ENCODE measurements around the gene MYL5. TPM values are rescaled to one million over a fixed set of nuclear protein-coding genes. Genes with fewer than 3 reads are reported as not detected.

The MYL5 gene
- total RNA-seq, 6 donors from 2014 or later: 4.7 to 25.1 (median 17.1) TPM

- Histone ChIP-seq H3K4me1 (peaks cover 0 to 35% (median 0%) of the 10 kb centered on the region in 4 donors), H3K36me3 (peaks cover 0 to 8% (median 0%) of the 10 kb centered on the region in 4 donors), H3K4me3 (no peak overlapping the region), H3K27ac (no peak overlapping the region), H3K9me3 (no peaks in the 10 kb centered on the region), H3K27me3 (no peaks in the 10 kb centered on the region)
- DNase-seq (no peak), ATAC-seq (ENCODE audit: low FRiP score in 2 of 2) (no peak)
- 89 to 93% methylated on average over 10 to 18 of the region's 18 CpGs for WGBS, 2 donors
- TF ChIP-seq POLR2A (IDR thresholded peaks at IDR 0.05) (no peak), POLR2AphosphoS5 (IDR thresholded peaks at IDR 0.05) (no peak), EP300 (IDR thresholded peaks at IDR 0.05) (no peak), CTCF (IDR thresholded peaks at IDR 0.05) (no peak)
Measured at GRCh38 chr4:714087-714486, 39.7 kb downstream of the MYL5 start.

GRCh38 chr4:717601-718320 is 43.4 kb downstream of the MYL5 start:
- Histone ChIP-seq H3K36me3 (peaks cover 0 to 9% (median under 1%) of the 10 kb centered on the region in 4 donors), H3K27me3 (no peaks in the 10 kb centered on the region), H3K27ac (no peak overlapping the region), H3K4me1 (peaks cover 12 to 38% (median 14%) of the 10 kb centered on the region in 4 donors), H3K4me3 (no peak overlapping the region), H3K9me3 (no peaks in the 10 kb centered on the region)
- WGBS, 2 donors: 85 to 86% methylated on average over 15 to 34 of the region's 34 CpGs
- ATAC-seq (ENCODE audit: low FRiP score in 2 of 2) (no peak), DNase-seq (no peak)
- no peak for TF ChIP-seq POLR2A (IDR thresholded peaks at IDR 0.05)
- no peak for TF ChIP-seq POLR2AphosphoS5 (IDR thresholded peaks at IDR 0.05)
- TF ChIP-seq CTCF (IDR thresholded peaks at IDR 0.05): no peak
- no peak for TF ChIP-seq EP300 (IDR thresholded peaks at IDR 0.05)

- Histone ChIP-seq H3K9me3 (no peaks in the 10 kb centered on the region), H3K4me3 (no peak overlapping the region), H3K27me3 (no peaks in the 10 kb centered on the region), H3K36me3 (peaks cover 0 to 16% (median 7%) of the 10 kb centered on the region in 4 donors), H3K27ac (no peak overlapping the region), H3K4me1 (peaks cover 12 to 35% (median 14%) of the 10 kb centered on the region in 4 donors)
- ATAC-seq (ENCODE audit: low FRiP score in 2 of 2): no peak
- TF ChIP-seq CTCF (IDR thresholded peaks at IDR 0.05) (no peak), POLR2A (IDR thresholded peaks at IDR 0.05) (no peak), EP300 (IDR thresholded peaks at IDR 0.05) (no peak), POLR2AphosphoS5 (IDR thresholded peaks at IDR 0.05) (no peak)
- no peak for DNase-seq
- WGBS, 2 donors: 89 to 91% methylated on average over 7 to 8 of the region's 8 CpGs
Measured at GRCh38 chr4:718460-718859, 44.1 kb downstream of the MYL5 start.

GRCh38 chr4:720111-720860 is 45.9 kb downstream of the MYL5 start:
- H3K27ac ChIP-seq: peak overlapping the region in 3 of 4 donors; percentile 53 to 57 (median 55)
- no peak for TF ChIP-seq POLR2AphosphoS5 (IDR thresholded peaks at IDR 0.05)
- TF ChIP-seq POLR2A (IDR thresholded peaks at IDR 0.05): no peak
- TF ChIP-seq EP300 (IDR thresholded peaks at IDR 0.05): no peak
- TF ChIP-seq CTCF (IDR thresholded peaks at IDR 0.05): no peak
- H3K9me3 ChIP-seq: no peaks in the 10 kb centered on the region
- WGBS, 2 donors: 94 to 95% methylated on average over 58 to 59 of the region's 59 CpGs
- no peak overlapping the region for H3K4me3 ChIP-seq
- no peak for ATAC-seq (ENCODE audit: low FRiP score in 2 of 2)
- H3K36me3 ChIP-seq: peaks cover 0 to 11% (median 8%) of the 10 kb centered on the region in 4 donors
- DNase-seq: peak in 1 of 2 donors; percentile 74
- no peaks in the 10 kb centered on the region for H3K27me3 ChIP-seq
- H3K4me1 ChIP-seq: peaks cover 12 to 35% (median 14%) of the 10 kb centered on the region in 4 donors
